ENCODE results near the gene TNNC2. TPM values are rescaled to one million over a fixed set of nuclear protein-coding genes. Genes with fewer than 3 reads are reported as not detected.

The TNNC2 gene
- total and polyA plus RNA-seq, 5 experiments from 2014 or later: 0.53 to 0.58 TPM; not detected in 3

- H3K9me3 Mint-ChIP-seq: no peaks in the 10 kb centered on the region
Observed at GRCh38 chr20:45843506-45843905, 16.4 kb upstream of the TNNC2 start.

GRCh38 chr20:45842169-45842812, 15.2 kb upstream of the TNNC2 start:
- Mint-ChIP-seq H3K27ac (peak overlapping the region in 1 of 10 donors; percentile 44), H3K27me3 (no peaks in the 10 kb centered on the region), H3K4me1 (peaks cover 0 to 12% (median 5%) of the 10 kb centered on the region in 4 donors), H3K9me3 (no peaks in the 10 kb centered on the region), H3K4me3 (no peak overlapping the region), H3K36me3 (peaks cover 0 to 57% (median 3%) of the 10 kb centered on the region in 3 donors)
- DNase-seq (no peak), ATAC-seq (no peak)
- POLR2A ChIA-PET: interaction anchor here (1.1 kb wide), 1 partner anchor 93 kb away, joined by 3 read pairs; the partner anchor contains the start of gene PCIF1

More at GRCh38 chr20:45843506-45843905, 16.4 kb upstream of the TNNC2 start:
- Mint-ChIP-seq H3K27ac (peak overlapping the region in 1 of 10 donors; percentile 35), H3K4me1 (peaks cover 0 to 12% (median 5%) of the 10 kb centered on the region in 4 donors), H3K4me3 (no peak overlapping the region), H3K27me3 (no peaks in the 10 kb centered on the region), H3K36me3 (peaks cover 0 to 65% (median 5%) of the 10 kb centered on the region in 3 donors)
- POLR2A ChIA-PET: no interaction called here
- ATAC-seq (no peak), DNase-seq (no peak)

- POLR2A ChIA-PET: interaction anchor here (1.1 kb wide), 2 partner anchors 15 to 93 kb away, joined by 3 read pairs; partner anchors contain the start of gene PCIF1
Observed at GRCh38 chr20:45841407-45842129, 14.5 kb upstream of the TNNC2 start.

GRCh38 chr20:45840700-45841198, 13.6 kb upstream of the TNNC2 start:
- H3K36me3 Mint-ChIP-seq: peaks cover 0 to 44% (median 0%) of the 10 kb centered on the region in 3 donors
- DNase-seq: no peak
- H3K9me3 Mint-ChIP-seq: no peaks in the 10 kb centered on the region
- H3K4me1 Mint-ChIP-seq: peaks cover 0 to 12% (median 5%) of the 10 kb centered on the region in 4 donors
- no peak for ATAC-seq
- H3K27ac Mint-ChIP-seq: no peak overlapping the region
- POLR2A ChIA-PET: interaction anchor here (1.0 to 1.1 kb wide), 2 partner anchors 16 to 17 kb away, joined by 3 read pairs; no protein-coding TSS in a partner anchor
- no peaks in the 10 kb centered on the region for H3K27me3 Mint-ChIP-seq
- H3K4me3 Mint-ChIP-seq: no peak overlapping the region

More at GRCh38 chr20:45841407-45842129, 14.5 kb upstream of the TNNC2 start:
- no peak for DNase-seq
- peaks cover 0 to 53% (median 3%) of the 10 kb centered on the region in 3 donors for H3K36me3 Mint-ChIP-seq
- H3K4me1 Mint-ChIP-seq: peaks cover 0 to 12% (median 5%) of the 10 kb centered on the region in 4 donors
- ATAC-seq: no peak
- no peak overlapping the region for H3K4me3 Mint-ChIP-seq
- no peaks in the 10 kb centered on the region for H3K27me3 Mint-ChIP-seq
- H3K27ac Mint-ChIP-seq: no peak overlapping the region
- no peaks in the 10 kb centered on the region for H3K9me3 Mint-ChIP-seq

GRCh38 chr20:45836841-45837240, 9.7 kb upstream of the TNNC2 start:
- DNase-seq (no peak), ATAC-seq (no peak)
- Mint-ChIP-seq H3K36me3 (peaks cover 0 to 6% (median 0%) of the 10 kb centered on the region in 3 donors), H3K4me1 (peaks cover 3 to 18% (median 14%) of the 10 kb centered on the region in 4 donors), H3K9me3 (no peaks in the 10 kb centered on the region), H3K4me3 (no peak overlapping the region), H3K27me3 (no peaks in the 10 kb centered on the region), H3K27ac (peak overlapping the region in 1 of 10 donors; percentile 2)
- POLR2A ChIA-PET: interaction anchor here (0.6 kb wide), 2 partner anchors 8 to 30 kb away, joined by 3 read pairs; no protein-coding TSS in a partner anchor

GRCh38 chr20:45835825-45836224, 8.7 kb upstream of the TNNC2 start:
- Mint-ChIP-seq H3K27me3 (no peaks in the 10 kb centered on the region), H3K27ac (peak overlapping the region in 1 of 10 donors; percentile 56), H3K9me3 (no peaks in the 10 kb centered on the region), H3K4me3 (peak overlapping the region in 6 of 10 donors; percentile 7 to 73 (median 34)), H3K36me3 (no peaks in the 10 kb centered on the region), H3K4me1 (peaks cover 3 to 18% (median 14%) of the 10 kb centered on the region in 4 donors)
- POLR2A ChIA-PET: interaction anchor here (0.6 kb wide), 1 partner anchor 11 kb away, joined by 9 read pairs; no protein-coding TSS in a partner anchor
- ATAC-seq (no peak), DNase-seq (no peak)

GRCh38 chr20:45835329-45835765, 8.2 kb upstream of the TNNC2 start:
- POLR2A ChIA-PET: interaction anchor here (1.8 kb wide), 1 partner anchor 11 kb away, joined by 6 read pairs; no protein-coding TSS in a partner anchor
- Mint-ChIP-seq H3K4me1 (peaks cover 3 to 18% (median 14%) of the 10 kb centered on the region in 4 donors), H3K4me3 (peak overlapping the region in 9 of 10 donors; percentile 7 to 95 (median 64)), H3K27me3 (peaks cover 0 to 1% (median under 1%) of the 10 kb centered on the region in 5 donors), H3K36me3 (no peaks in the 10 kb centered on the region), H3K27ac (no peak overlapping the region), H3K9me3 (no peaks in the 10 kb centered on the region)
- ATAC-seq (no peak), DNase-seq (no peak)

GRCh38 chr20:45834797-45835161, 7.7 kb upstream of the TNNC2 start:
- H3K4me1 Mint-ChIP-seq: peaks cover 3 to 18% (median 14%) of the 10 kb centered on the region in 4 donors
- H3K4me3 Mint-ChIP-seq: peak overlapping the region; percentile 54 to 95 (median 72)
- DNase-seq: no peak
- peak overlapping the region in 2 of 10 donors; percentile 36 to 59 for H3K27ac Mint-ChIP-seq
- peaks cover 0 to 2% (median 2%) of the 10 kb centered on the region in 5 donors for H3K27me3 Mint-ChIP-seq
- POLR2A ChIA-PET: interaction anchor here (0.8 to 2.2 kb wide), 7 partner anchors 11 to 100 kb away, joined by 3 to 18 read pairs (median 4); partner anchors contain the start of genes ACOT8, CTSA, DNTTIP1 and NEURL2
- no peaks in the 10 kb centered on the region for H3K9me3 Mint-ChIP-seq
- no peaks in the 10 kb centered on the region for H3K36me3 Mint-ChIP-seq
- no peak for ATAC-seq

GRCh38 chr20:45833883-45834796, 7.0 kb upstream of the TNNC2 start:
- POLR2A ChIA-PET: interaction anchor here (0.8 to 2.2 kb wide), 8 partner anchors 10 to 119 kb away, joined by 3 to 18 read pairs (median 4); partner anchors contain the start of genes ACOT8, CTSA, DNTTIP1 and NEURL2

GRCh38 chr20:45833030-45833882, 6.1 kb upstream of the TNNC2 start, which contains the start of gene SNX21:
TSS of gene SNX21 (plus strand) at chr20:45833799. CDS start at chr20:45833920, 121 bp downstream.
- Mint-ChIP-seq H3K36me3 (no peaks in the 10 kb centered on the region), H3K27ac (peak within 1 kb of the TSS; percentile 31 to 91 (median 77)), H3K4me3 (peak within 1 kb of the TSS; percentile 77 to 95 (median 90)), H3K27me3 (peaks cover 0 to 4% (median 2%) of the 10 kb centered on the region in 5 donors), H3K4me1 (peaks cover 3 to 18% (median 14%) of the 10 kb centered on the region in 4 donors), H3K9me3 (no peaks in the 10 kb centered on the region)
- POLR2A ChIA-PET: interaction anchor here (0.9 to 2.2 kb wide), 7 partner anchors 15 to 120 kb away, joined by 3 to 18 read pairs (median 4); partner anchors contain the start of genes ACOT8, CTSA, NEURL2 and PCIF1
- DNase-seq (peak in 5 of 10 donors; percentile 3 to 36 (median 23)), ATAC-seq (peak; percentile 67 to 83)

More at GRCh38 chr20:45833883-45834796, 7.0 kb upstream of the TNNC2 start:
- H3K9me3 Mint-ChIP-seq: no peaks in the 10 kb centered on the region
- peaks cover 3 to 18% (median 14%) of the 10 kb centered on the region in 4 donors for H3K4me1 Mint-ChIP-seq
- no peaks in the 10 kb centered on the region for H3K36me3 Mint-ChIP-seq
- DNase-seq (peak in 8 of 10 donors; percentile 13 to 45 (median 39)), ATAC-seq (peak; percentile 68 to 81)
- H3K27me3 Mint-ChIP-seq: peaks cover 0 to 2% (median 2%) of the 10 kb centered on the region in 5 donors
- H3K27ac Mint-ChIP-seq: peak overlapping the region in 3 of 10 donors; percentile 31 to 77 (median 59)
- peak overlapping the region; percentile 64 to 95 (median 90) for H3K4me3 Mint-ChIP-seq
